ENCODE results near the gene CPNE9.

CPNE9 gene

DNA sequence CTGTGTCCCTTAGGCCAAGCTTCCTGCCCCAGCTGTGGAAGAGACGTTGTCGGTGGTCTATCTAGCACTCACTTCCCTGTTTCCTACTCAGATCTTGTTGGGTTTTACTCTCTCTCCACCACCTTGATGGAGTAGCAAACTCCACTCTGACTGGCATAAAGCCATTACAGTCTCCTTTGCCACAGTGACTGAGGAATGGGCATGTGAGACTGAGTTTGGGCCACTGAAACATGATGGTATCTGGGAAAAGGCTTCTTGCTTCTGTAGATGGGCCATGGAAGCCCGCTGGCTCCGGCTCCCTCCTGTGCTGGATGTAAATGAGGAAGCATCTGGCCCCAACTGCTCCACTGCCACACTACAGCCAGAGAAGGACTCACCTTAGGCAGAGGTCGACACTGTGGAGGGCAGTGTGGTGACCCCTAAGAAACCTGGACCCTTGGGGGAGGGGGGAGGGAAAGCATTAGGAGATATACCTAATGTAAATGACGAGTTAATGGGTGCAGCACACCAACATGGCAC lies 75.5 kb downstream of the CPNE9 start:
- no peak for DNase-seq (ENCODE audit: low spot score)

All from CD4-positive, alpha-beta T cell treated with Interleukin-2 at 100 ng/mL for 4 hours (primary cell).